OCI-LY3 (cell line): ENCODE data around the gene ZMIZ1.

ENCODE experiments used
- CTCF ChIP-seq: fragments of 200-600, 300-600 bp; sonication (generic); IDR thresholded peaks from 2 replicates; pipeline ENCODE4 v1.5.1; 2014; ENCODE audit warnings: antibody characterized with exemption, low read length, low read depth
- EZH2phosphoT487 ChIP-seq: fragments of 200-600 bp; shearing (Covaris generic); IDR thresholded peaks from 2 replicates; pipeline ENCODE4 v1.6.1; 2018; ENCODE audit warnings: antibody characterized with exemption, mixed run types, low read depth

DNA sequence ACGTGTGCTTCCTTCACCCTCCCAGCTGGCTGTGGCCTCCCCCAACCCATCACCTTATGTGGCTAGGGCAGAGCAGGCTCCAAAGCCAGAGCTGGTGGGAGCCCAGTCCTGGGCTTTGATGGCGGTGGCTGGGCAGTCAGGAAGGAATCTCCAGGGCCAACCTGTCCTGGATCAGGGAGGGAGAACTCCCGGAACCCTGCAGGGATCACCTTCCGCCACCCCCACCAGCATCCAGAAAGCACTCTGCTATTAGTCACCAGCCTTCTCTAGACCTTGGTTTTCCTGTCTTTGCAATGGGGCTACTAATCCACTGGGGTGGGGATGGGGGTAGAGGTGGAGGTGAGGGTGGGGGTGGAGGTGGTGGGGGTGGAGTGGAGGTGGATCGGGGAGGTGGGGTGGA lies 139.0 kb downstream of the ZMIZ1 start:
- TF ChIP-seq EZH2phosphoT487 = no peak
- no peak for TF ChIP-seq CTCF
